Inflammatory macrophage treated with lipopolysaccharide for 1 hour (primary cell): ENCODE measurements around the gene MAD1L1.

Experiments used
- DNase-seq, 2 donors: peaks; one replicate each; pipeline ENCODE4 v3.0.0-alpha.2; 2020 to 2022

MAD1L1 gene

DNA sequence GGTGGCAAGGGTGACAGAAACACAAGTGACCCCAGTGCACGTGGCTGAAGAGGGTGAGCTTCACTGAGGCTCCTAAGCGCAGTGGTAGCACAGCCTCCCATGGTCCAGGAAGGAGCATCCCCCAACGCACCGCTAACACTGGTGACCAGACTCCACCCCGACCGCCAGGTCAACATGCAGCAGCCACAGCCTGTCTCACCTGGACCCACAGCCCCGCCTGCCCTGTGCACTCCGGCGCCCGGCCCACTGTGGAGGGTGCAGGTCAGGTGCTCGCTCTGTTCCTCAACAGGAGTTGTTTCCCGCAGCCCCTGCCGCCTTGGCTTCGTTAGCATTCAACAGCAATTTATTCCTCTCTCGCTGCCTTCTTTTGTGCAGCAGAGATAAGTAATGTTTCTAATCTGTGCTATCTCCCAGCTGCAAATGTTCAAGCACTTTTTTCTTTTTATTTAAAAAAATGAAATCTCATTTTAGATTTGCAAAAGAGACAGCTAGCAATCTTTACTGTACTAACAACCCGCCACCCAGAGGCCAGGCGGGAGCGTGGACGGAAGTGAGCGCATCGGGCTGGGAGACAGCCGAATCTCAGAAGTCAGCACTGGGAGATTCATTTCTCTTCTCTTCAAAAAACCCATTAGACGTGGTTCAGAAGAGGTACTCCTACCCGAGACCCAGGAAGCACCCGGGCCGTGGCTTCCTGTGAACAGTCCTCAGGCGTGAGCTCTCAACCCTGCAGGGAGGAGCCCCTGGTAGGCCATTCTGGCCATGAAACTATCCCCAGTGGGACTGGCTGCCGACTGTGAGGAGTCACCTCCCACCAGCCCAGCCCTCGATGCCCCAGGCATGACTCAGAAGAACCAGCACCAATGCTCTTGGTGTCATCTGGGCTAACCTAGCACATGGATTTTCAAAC is 133.4 kb downstream of the MAD1L1 start:
- no peak for DNase-seq

DNA sequence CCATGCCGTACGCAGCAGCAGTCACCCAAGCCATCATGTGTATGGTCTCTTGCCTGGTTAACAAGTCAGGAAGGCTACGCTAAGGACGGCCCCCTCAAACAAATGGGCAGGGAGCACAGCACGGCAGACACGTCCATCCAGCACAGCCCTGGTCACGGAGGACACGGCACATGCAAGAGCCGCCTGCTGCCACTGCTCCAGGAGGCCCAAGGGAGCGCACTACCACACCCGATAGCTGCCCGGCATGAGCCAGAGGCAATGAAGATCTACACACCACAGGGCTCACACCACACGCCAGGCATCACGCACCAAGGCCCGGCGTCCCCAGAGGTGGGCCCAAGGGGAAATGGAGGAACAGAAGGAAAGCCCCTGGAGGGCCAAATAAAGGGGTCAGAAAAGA is 134.2 kb downstream of the MAD1L1 start:
- no peak for DNase-seq

DNA sequence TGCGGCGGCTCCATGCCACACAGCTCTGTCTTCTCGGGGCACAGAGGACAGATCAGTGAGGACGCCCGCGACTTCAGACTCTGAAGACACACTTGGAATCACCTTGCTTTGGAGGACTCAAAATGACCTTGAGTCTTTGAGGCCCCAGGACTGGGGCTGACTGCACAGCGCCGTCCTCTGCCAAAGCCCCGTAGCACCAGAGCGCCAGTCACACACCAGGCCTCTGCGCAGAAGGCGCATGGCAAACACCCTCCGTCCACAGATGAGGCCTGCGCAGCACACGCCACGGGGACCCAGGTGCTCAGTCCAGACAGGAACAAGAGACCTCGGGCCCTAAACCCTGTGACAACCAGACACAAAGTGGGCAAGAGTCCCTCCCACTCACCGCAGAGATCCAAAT is 134.7 kb downstream of the MAD1L1 start:
- DNase-seq, result no peak

DNA sequence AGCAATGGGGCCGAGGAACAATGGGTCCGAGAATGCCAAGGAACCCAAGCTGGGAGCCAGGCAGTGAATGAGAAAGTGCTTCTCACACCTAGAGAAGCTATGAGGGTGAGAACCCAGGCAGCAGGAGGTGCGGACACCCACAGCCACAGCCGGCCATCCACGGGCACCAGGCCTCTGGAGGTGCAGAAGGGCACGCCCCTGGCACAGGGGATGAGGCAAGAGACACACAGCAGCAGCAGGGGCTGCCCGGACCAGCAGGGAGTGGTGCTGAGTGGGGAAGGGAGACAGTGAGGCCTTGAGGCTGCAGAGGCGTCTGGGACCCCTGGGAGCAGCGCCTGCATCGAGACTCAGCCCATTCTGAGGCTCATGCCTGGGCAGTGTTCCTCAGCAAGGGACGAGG is 135.3 kb downstream of the MAD1L1 start:
- no peak for DNase-seq

DNA sequence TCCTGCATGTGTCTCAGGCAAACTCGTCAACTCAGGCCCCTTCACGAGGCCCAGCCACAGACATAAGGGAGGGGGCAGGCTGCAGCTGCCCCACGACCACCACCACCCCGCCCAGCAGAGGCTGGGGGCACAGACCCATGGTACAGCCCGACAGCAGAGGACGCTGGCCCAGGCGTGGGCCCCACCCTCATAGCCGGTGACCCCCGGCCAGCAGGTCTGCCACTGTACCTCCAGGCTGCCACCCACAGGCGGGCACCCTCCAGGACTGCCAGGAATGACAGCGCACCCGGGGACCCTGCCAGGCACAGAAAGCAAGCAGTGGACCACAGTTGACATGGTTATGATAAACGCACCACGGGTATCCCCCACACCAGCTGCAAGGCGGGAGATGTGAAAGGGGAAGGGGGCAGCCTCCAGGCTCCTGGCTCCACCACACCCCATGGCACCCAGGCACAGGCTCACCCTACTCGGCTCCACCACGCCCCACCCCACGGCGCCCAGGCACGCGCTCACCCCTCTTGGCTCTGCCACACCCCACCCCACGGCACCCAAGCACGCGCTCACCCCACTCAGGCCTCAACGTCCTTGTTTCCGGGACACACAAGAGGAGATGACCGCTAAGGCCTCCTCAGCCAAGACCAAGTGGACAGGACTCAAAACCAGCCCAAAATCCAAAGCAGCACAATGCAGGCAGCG is 135.9 kb downstream of the MAD1L1 start:
- DNase-seq, result no peak

DNA sequence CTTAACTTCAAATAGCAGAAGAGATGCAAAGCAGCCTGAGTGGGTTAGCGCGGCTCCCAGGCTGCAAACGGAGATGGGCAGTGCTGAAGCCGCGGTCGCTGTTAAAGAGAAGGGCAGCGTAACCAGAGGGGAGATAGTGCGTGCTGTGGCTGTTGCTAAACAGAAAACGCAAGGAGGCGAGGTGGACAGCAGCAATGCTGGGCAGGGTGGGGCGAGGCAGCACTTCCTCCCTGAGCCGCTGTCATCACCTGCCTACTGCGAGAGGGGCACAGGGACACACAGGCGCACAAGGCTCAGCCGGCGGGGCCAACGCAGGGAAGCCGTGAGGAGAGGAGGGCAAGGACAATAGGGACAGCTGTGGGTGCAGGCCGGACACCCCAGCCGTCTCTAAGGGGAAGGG is 137.3 kb downstream of the MAD1L1 start:
- no peak for DNase-seq

DNA sequence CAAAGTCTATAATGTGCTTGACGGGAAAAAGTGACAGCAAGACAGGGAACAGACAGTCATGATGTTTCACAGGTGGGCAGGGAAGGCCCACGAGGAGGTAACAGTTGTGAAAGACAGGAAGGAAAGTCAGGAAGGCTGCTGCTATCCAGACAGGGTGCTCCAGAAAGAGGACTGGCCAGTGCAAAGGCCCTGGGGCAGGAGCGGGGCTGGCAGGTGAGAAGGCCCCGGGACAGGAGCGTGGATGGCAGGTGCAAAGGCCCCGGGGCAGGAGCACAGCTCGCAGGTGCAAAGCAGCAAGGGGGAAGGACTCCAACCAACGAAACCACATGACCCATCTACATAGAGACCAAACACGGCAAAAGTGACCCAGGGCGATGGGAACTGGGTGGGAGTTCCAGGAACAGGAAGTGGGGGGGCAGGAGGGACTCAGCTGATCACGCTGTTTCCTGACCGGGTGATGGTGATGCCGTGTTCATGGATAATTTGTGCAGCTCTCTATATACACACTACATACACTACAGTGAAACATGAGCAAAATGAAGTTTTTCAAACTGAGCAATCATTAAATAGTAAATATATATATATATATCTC is 138.2 kb downstream of the MAD1L1 start:
- DNase-seq, result peak in 1 of 2 donors; percentile 33

DNA sequence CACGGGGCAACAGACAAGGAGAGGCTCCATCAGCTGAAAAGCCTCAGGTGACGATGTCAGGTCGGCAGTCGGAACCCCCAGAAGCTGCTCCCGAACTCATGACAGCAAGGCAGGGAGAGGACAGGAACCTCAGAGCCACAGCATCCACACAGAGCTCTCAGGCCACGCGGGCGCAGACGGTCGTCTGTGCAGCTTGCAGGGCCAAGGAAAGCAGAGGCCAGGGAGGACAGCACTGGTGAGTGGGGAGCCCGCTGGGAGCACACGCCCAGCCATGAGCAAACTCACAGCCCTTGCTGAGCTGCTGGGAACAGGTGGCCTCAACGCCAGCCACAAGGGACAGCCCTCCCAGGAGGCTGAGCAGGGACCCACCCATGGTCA is 138.9 kb downstream of the MAD1L1 start:
- DNase-seq, result no peak

DNA sequence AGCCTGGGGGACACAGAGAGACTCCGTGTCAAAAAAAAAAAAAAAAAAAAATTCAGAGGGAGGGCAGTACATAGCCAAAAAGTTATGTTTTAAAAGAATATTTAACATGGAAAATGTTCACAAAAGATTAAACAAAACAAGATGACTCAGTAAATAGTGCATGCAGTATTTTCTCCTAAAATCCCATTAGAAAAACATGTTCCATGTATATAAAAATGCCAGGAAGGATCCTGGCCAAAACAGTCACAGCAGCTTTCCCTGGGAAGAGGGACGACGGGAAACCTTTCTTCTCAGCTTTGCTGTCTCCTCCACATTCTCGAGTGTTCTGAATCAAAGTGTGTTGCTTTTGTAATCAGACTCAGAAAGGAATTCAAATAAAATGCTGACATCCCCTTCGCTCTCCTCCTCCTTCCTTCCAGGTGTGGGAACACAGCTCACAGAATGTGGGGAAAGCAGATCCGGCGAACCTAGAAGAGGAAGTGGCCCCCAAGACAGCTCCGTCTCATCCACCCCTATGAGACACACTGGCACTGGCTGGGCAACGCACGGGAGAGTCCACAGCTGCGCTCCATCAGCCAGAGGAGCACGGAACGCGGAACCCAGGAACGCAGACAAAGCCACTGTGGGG is 139.4 kb downstream of the MAD1L1 start:
- no peak for DNase-seq

DNA sequence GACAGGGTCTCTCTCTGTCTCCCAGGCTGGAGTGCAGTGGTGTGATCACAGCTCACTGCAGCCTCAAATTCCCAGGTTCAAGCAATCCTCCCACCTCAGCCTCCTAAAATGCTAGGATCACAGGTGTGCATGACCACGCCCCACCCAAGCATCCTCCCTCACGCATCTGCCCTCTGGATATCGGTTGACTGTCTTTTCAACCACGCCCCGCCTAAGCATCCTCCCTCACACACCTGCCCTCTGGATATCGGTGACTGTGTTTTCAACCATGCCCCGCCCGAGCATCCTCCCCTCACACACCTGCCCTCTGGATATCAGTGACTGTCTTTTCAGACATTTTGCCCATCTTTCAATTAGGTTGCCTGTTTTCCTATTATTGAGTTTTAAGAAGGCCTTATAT is 140.5 kb downstream of the MAD1L1 start:
- DNase-seq, result no peak

DNA sequence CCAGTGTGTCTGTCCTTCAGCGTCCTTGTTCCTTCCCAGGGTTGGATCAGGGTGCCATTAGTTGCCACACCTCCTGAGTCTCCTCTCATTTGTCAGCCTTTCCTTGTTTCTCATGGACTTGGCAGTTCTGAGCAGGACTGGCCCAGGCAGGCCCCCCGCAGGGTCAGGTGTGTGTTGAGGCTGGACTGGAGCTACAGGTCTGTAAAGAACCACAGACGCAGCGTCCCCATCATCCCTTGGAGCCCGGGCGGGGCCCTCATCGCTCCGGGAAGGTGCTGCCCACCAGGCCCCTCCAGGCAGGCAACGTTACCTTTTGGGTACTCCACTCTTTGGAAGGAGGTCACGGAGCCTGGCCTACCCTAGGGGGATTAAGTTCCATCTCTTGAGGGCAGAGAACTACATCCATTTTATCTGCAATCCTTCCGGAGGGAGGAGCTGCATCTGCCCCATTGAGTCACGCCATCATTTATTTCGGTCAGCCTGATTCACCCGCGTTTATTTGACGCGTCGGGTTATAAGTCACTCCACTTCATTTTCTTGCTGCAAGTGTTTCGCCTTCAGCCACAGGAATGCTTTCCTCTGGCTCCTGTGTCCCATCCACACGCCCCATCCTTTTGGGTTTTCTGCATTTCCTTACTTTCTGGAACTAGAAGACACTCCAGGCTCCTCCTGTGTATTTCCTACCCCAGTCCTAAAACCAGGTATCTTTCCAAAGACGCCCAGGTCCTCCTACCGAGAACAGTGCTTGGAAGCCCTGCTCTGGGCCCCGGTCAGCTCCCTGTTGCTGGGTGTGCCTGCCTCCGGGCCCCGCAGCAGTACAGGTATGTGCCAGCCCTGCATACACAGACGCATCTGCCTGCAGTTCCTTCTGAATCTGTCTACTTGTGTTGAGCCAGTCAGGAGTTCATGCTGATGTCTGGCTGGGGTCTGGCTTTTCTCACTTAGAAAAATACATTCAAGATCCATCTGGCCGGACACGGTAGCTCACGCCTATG is 141.9 kb downstream of the MAD1L1 start:
- no peak for DNase-seq

DNA sequence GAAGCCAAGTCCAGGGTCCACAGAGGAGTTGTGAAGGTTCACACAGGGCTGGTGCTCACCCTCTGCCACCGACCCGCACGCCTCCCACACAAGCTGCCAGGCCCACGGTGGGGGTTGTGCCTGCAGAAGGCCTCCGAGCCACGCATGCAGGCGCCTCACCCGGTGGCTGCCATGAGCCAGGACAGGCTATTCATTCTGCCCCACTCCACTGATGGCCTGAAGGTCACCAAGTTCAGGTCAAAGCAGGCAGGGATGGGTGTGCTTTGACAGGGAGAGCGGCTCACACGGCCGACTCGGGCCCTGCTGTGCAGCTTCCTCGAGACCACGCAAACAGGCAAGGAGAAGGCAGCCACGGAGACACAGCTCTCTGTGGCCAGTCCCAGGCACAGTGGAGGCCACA is 143.9 kb downstream of the MAD1L1 start:
- no peak for DNase-seq

DNA sequence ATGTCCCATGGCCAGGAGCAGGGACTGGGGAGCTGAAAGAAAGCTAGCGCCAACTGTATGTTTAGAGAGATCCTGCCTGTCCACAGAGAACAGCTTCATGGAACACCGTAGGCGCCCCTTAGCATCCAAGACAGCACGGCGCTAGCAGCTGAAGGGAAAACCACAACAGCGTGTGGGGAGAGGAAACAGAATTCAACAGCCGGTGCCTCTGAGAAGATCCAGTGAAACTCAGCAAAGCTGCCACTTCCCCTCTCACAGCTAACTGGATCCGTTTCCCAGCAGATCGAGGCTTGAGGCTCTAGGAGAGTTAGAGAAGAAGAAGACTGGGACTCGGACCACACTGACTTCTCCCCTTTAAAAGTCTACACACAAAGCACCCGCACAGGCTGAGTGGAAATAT is 145.0 kb downstream of the MAD1L1 start:
- DNase-seq, result peak; percentile 39 to 57

DNA sequence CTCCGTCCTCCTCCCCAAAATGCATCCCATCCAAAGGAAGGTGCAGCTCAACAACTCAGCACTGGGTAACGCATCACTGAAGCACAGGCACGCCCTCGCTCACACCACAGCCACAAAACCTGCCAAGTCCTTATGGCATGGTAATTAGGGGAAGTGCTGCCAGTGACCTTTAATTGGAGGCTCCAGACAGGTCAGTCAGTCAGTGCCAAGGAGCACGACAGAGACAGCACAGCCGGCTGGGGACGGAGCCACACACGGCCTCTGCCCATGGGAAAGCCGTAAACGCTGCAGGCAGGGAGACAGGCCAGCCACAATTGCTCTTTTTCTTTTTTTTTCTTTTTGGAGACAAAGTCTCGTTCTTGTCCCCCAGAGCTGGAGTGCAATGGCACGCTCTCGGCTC is 146.5 kb downstream of the MAD1L1 start:
- DNase-seq, result no peak

DNA sequence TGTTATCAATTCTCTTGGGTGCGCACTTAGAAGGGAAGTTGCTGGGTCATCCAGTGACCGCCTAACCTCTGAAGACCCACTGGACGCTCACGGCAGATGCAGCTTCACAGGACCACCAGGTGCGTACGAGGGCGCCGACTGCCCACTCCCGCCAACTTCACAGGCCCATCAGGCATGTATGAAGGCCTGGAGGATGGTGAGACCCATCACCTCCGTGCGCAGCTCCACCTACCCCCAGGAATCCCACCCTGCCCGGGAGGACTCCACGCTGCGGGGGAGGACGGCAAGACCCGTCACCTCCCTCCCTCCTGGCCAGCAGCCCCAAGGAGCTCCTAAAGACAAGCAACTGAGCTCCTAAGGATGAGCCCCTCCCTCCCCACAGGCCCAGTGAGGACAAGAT is 146.9 kb downstream of the MAD1L1 start:
- no peak for DNase-seq

DNA sequence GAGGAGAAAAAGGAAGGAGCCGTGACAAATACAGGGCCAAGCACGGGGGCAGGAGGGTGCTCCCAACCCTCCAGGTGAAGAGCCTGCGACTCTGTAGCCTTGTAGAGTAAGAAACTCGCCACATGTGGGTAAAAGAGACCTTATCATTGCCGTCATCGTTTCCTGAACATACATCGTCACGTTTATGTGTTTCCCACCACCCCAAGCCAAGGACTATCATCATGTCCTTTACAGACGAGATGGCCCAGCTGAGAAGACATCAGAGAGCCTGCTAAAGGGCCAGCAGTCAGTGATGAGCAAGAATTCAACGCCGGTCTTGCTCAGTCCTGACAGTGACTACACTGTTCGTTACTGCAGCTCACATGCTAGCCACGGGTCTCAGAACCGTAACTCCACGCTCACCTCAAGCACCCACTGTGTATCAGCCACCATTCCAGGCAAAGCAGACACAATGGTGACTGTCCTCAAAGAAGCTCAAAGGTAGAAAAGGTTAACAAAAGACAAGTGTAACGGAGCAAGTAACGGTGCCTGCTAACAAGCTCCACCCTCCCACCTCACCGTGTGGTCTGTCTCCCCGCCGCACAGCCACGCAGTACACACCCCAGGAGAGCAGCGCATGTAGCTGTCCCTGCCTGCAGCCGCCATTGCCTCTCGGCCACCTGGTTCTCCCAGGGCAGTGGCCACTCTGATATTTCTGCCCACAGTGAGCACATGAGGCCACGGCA is 147.8 kb downstream of the MAD1L1 start:
- DNase-seq, result no peak

DNA sequence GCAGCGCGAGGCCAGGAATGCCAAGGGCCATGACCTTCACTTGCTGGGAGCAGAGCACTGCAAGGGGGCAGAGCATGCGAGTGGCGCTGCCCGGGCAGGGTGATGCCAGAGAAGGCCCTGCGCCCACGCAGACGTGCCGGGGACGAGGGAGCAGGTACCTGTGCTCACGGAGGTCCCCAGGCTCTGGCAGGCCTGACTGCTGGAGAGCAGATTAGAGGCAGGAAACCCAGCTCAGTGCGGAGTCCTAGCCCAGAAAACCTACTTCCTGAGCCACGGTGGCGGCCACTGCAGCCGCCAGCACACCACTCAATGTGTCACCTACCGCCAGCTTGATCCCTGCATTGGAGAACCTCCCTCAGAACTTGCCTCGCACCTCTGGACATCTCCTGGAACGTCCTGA is 148.4 kb downstream of the MAD1L1 start:
- DNase-seq, result no peak

DNA sequence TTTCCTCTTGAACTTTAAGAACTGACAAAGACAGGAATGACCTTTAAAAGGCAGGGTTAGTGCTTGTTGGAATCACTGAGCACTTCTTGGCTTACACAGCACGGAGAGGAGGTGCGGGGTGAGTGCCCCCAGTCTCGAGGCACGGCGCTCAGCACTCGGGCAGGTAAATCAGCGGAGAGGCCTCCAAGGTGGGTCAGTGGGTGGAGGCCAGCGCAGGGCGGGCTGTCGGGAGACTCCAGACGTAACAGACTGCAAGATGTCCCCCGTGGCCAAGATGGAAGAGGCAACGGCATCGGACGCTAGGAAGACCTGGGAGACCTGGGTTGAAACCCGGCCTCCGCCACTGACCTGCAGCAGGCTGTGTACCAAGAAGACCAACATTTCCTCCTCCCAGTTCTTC is 149.4 kb downstream of the MAD1L1 start:
- DNase-seq, result no peak

DNA sequence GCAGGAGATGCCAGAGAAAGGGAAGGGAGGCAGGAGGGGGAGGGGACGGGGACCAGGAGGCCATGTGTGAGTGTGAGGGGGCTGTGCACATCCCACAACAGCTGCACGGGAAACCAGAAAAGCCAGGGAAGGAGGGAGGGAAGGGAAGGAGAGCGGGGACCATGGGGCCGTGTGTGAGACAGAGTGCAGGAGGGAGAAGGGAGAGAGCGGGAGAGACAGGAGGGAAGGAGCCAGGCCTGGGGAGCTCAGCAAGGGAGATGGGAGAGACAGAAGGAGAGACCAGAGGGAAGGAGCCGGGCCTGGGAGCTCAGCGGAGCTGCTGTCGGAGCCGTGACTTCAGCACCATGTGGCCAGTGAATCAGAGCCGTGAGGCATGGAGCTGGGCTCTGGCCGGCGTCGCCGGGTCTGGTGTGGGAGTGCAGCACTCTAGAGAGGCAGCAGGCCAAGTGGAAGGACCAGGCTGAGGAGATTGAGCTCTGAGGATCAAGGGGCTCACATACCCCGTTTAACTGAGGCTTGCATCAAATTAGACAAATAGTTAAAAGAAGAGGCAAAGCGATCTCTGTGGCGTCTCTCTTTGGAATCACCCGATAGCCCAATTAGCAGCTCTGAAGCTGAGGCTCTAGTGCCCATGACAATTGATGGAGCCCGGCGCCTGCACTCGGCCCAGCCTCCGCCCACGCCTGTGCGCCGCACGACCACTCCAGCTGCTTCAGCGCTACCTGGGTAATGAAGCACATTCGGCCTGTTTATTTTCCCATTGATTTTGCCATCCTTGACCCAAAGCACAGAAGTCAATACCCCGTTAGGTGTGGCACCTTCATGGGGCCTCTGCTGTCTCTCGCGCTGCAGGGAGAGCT is 150.4 kb downstream of the MAD1L1 start:
- DNase-seq, result no peak

DNA sequence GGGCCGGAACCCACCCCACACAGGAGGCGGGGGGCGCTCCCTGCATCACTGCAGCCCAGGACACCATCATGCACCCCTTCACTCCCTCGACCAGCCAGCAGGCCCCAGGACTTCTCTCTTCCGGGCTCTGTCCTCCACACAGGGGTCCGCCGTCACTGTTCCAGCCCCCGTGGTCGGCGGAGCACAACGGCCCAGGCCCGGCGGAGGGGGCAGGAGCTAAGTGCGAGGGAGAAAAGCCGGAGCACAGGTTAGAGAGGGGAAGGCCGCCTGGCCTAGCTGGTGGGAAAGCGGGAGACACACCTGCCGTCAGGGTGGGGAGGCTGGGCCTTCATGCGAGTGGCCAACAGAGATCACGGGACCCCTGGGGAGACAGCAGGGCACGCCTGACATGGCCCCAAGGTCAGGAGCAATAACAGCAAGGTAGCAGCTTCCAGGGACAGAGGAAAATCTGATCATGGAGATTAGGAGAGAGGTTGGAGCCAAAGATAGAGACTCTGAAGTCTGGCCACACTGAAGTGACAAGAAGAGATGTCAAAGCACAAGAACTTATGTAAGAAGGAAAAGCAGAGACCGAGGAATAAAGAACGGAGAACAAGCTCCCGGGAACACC is 151.1 kb downstream of the MAD1L1 start:
- DNase-seq, result no peak
